Adrenal gland (tissue), 12 donors: ENCODE data around the gene CELSR3. TPM values are rescaled to one million over a fixed set of nuclear protein-coding genes. Genes with fewer than 3 reads are reported as not detected.

Experiments used
- DNase-seq, 7 donors: peaks; one replicate each; pipeline ENCODE4 v3.0.0-alpha.2; 2019 to 2020
- H3K27ac ChIP-seq, 5 donors: fragments of 200-600 bp; sonication (generic) in 4 of 5; 1 replicate in 3 of 5; 2 replicates in 2 of 5; pipeline versions ENCODE4 v1.5.1 to v1.8.0; 2016 to 2020; ENCODE audit warnings: mild to moderate bottlenecking in 1 of 5
- H3K27me3 ChIP-seq: fragments of 200-600 bp; 2 replicates; pipeline ENCODE4 v1.8.0; 2021
- H3K36me3 ChIP-seq, 2 donors: fragments of 200-600 bp; replicated peaks in 1 of 2; 1 replicate in 1 of 2; 2 replicates in 1 of 2; pipeline versions ENCODE4 v1.5.1 to v1.8.0; 2018 to 2022
- H3K4me1 ChIP-seq, 2 donors: fragments of 200-600 bp; replicated peaks in 1 of 2; 1 replicate in 1 of 2; 2 replicates in 1 of 2; pipeline versions ENCODE4 v1.5.1 to v1.8.0; 2018 to 2021
- H3K4me3 ChIP-seq, 4 donors: fragments of 200-600 bp; sonication (generic) in 3 of 4; one replicate each; pipeline ENCODE4 v1.5.1; 2016 to 2018
- H3K9me3 ChIP-seq, 3 donors: fragments of 200-600 bp; sonication (generic) in 1 of 3; replicated peaks in 1 of 3; 1 replicate in 2 of 3; 2 replicates in 1 of 3; pipeline versions ENCODE4 v1.5.1 to v1.8.0; 2016 to 2021
- CTCF ChIP-seq, 6 experiments: fragments of 450-650 bp in 4 of 6; fragments of 200-600 bp in 2 of 6; sonication (generic) in 1 of 6; IDR thresholded peaks; 1 replicate in 5 of 6; 2 replicates in 1 of 6; pipeline versions ENCODE4 v1.5.1 to v1.8.0; 2016 to 2021; ENCODE audit warnings: antibody characterized with exemption in 6 of 6, mild to moderate bottlenecking in 2 of 6, moderate library complexity in 1 of 6
- POLR2A ChIP-seq, 2 donors: fragments of 450-650 bp; IDR thresholded peaks; one replicate each; pipeline ENCODE4 v1.6.1; 2017; ENCODE audit warnings: antibody characterized with exemption in 2 of 2, mild to moderate bottlenecking in 2 of 2, moderate library complexity in 1 of 2
- WGBS, 4 donors: extraction: QIAGEN DNeasy Blood & Tissue Kit in 2 of 4; methylation state at CpG; one replicate each; pipeline versions ENCODE4 v1.1.5 to v1.1.7; 2013 to 2017; 5-methylcytosine and 5-hydroxymethylcytosine counted together
- intact Hi-C, 2 donors: fragments of 100-400 bp; cut with DNase I; formaldehyde crosslinking; loops; one replicate each; pipeline versions ENCODE4 v1.14.1 to v1.15.0; 2022 to 2023
- polyA plus RNA-seq, 3 donors: library from polyadenylated mRNA; stranded (reverse); fragments of 200-250 nt in 2 of 3; fragments of 350-450 nt in 1 of 3; fragmentation: Illumina TruSeq in 1 of 3; extraction: RNeasy Lipid Tissue Mini Kit (QIAGEN cat#74804) in 1 of 3; gene quantifications; one replicate each; pipeline ENCODE4 v1.2.3, GENCODE V29; 2013 to 2014
- total RNA-seq, 9 donors: library from RNA; depleted of rRNA in 4 of 9; stranded (reverse); fragments of >200 nt in 4 of 9; fragments of 120-200 nt in 1 of 9; fragmentation: NEBNext Ultra II Directional in 1 of 9; extraction: Animal tissue kit (Norgen Biotek cat#: 25700) in 1 of 9; gene quantifications; one replicate each; pipeline versions ENCODE4 v1.1.0 to v1.2.4, GENCODE V29; 2013 to 2023
- donor health status: healthy with polysubstance abuse.
- donor health status: Bipolar disorder and iron deficiency.
- donor health status: DM: yes; HTN: yes; CAD: no.
- donor health status: DM: no; HTN: no; CAD: no.
- donor health status: DM: no; HTN: no; CAD: no.
- donor health status: DM: yes; HTN: yes; CAD: no.

CELSR3 gene
- total and polyA plus RNA-seq, 12 donors = 0.78 to 23.5 (median 1.9) TPM

GRCh38 chr3:48681541-48681880, 18.8 kb upstream of the CELSR3 start:
- H3K27me3 ChIP-seq = no peaks in the 10 kb centered on the region
- peaks cover 16 to 25% of the 10 kb centered on the region in 2 donors for H3K4me1 ChIP-seq
- WGBS, 4 donors = 92 to 95% (median 93%) methylated on average over 6 to 7 of the region's 7 CpGs; no CpG with 5 or more reads in 1 of the 4 donors
- intact Hi-C loops = no loop called here
- no peaks in the 10 kb centered on the region for H3K9me3 ChIP-seq
- H3K27ac ChIP-seq = no peak overlapping the region
- DNase-seq = no peak
- no peak overlapping the region for H3K4me3 ChIP-seq
- peaks cover 0 to 50% of the 10 kb centered on the region in 2 donors for H3K36me3 ChIP-seq
- TF ChIP-seq CTCF (IDR thresholded peaks at IDR 0.05) = no peak
- TF ChIP-seq POLR2A (IDR thresholded peaks at IDR 0.05) = no peak

- WGBS, 4 donors = 89 to 96% (median 94%) methylated on average over 10 to 17 of the region's 17 CpGs
- intact Hi-C loops = no loop called here
- H3K27ac ChIP-seq = no peak overlapping the region
- H3K4me1 ChIP-seq = peaks cover 16 to 20% of the 10 kb centered on the region in 2 donors
- no peaks in the 10 kb centered on the region for H3K9me3 ChIP-seq
- no peak overlapping the region for H3K4me3 ChIP-seq
- no peak for TF ChIP-seq POLR2A (IDR thresholded peaks at IDR 0.05)
- TF ChIP-seq CTCF (IDR thresholded peaks at IDR 0.05) = no peak
- DNase-seq = no peak
- H3K36me3 ChIP-seq = peaks cover 0 to 56% of the 10 kb centered on the region in 2 donors
- no peaks in the 10 kb centered on the region for H3K27me3 ChIP-seq
These were observed 18.3 kb upstream of the CELSR3 start for GRCh38 chr3:48680811-48681540.

GRCh38 chr3:48679411-48680391, 17.0 kb upstream of the CELSR3 start:
- Histone ChIP-seq H3K4me1 (peaks cover 13 to 17% of the 10 kb centered on the region in 2 donors), H3K9me3 (no peaks in the 10 kb centered on the region), H3K36me3 (peaks cover 0 to 61% of the 10 kb centered on the region in 2 donors), H3K4me3 (no peak overlapping the region), H3K27ac (peak overlapping the region in 1 of 5 donors; percentile 16), H3K27me3 (no peaks in the 10 kb centered on the region)
- 82 to 91% (median 89%) methylated on average over 7 to 20 of the region's 20 CpGs for WGBS, 4 donors
- TF ChIP-seq CTCF (IDR thresholded peaks at IDR 0.05) (no peak), POLR2A (IDR thresholded peaks at IDR 0.05) (no peak)
- intact Hi-C loops = no loop called here
- DNase-seq = no peak
